IMR-90 (cell line): ENCODE results near the gene HOXD12. TPM values are rescaled to one million over a fixed set of nuclear protein-coding genes. Genes with fewer than 3 reads are reported as not detected.

Experiments used
- ATAC-seq: fragments of 200-7000 bp; cut with Tn5 transposase; 2 replicates; pipeline ENCODE4 v1.9.1; 2020; ENCODE audit warnings: low read depth, mild to moderate bottlenecking, moderate library complexity
- BruUV-seq: library from RNA; stranded (reverse); fragments of 400-500 nt; replicated peaks from 2 replicates; lab custom pipeline; 2021; lab: Mats Ljungman, UMichigan
- CTCF ChIA-PET: fragments of 300-600 bp; formaldehyde crosslinking; extraction: SDS; loops from one replicate; lab custom pipeline; 2021; ENCODE audit warnings: antibody characterized with exemption; lab: Yijun Ruan, JAX
- POLR2A ChIA-PET: fragments of 300-600 bp; sonication (Branson Sonifier 250); formaldehyde crosslinking; loops from one replicate; lab custom pipeline; 2022; ENCODE audit warnings: antibody characterized with exemption; ENCODE audit not compliant: unreplicated experiment; lab: Charles Lee
- DNase-seq: peaks from one replicate; pipeline ENCODE4 v3.0.0; 2013
- H2AFZ ChIP-seq: replicated peaks from 2 replicates; pipeline ENCODE3; 2013; ENCODE audit warnings: low read length, mild to moderate bottlenecking; ENCODE audit not compliant: poor library complexity
- H2AK5ac ChIP-seq: 2 replicates; pipeline ENCODE4 v1.6.1; 2013; ENCODE audit warnings: low read depth, low read length, inconsistent platforms
- H2AK9ac ChIP-seq: replicated peaks from 2 replicates; pipeline ENCODE3; 2013; ENCODE audit warnings: mild to moderate bottlenecking, low read depth, low read length, moderate library complexity; ENCODE audit not compliant: poor library complexity
- H2BK120ac ChIP-seq: 2 replicates; pipeline ENCODE4 v1.6.1; 2013; ENCODE audit warnings: low read depth, low read length, inconsistent platforms
- H2BK15ac ChIP-seq: 3 replicates; pipeline ENCODE4 v1.6.1; 2013; ENCODE audit warnings: low read depth, low read length, inconsistent platforms
- H2BK20ac ChIP-seq: 2 replicates; pipeline ENCODE4 v1.6.1; 2013; ENCODE audit warnings: low read depth, mild to moderate bottlenecking, inconsistent platforms, low read length, moderate library complexity
- H2BK5ac ChIP-seq: 2 replicates; pipeline ENCODE4 v1.6.1; 2013; ENCODE audit warnings: mild to moderate bottlenecking, low read depth, low read length, inconsistent platforms; ENCODE audit not compliant: poor library complexity, severe bottlenecking
- H3K14ac ChIP-seq: replicated peaks from 2 replicates; pipeline ENCODE4 v1.6.1; 2013; ENCODE audit warnings: low read depth, low read length, inconsistent platforms
- H3K18ac ChIP-seq: 2 replicates; pipeline ENCODE4 v1.6.1; 2013; ENCODE audit warnings: low read depth, low read length, control low read depth
- H3K23ac ChIP-seq: 2 replicates; pipeline ENCODE4 v1.6.1; 2013; ENCODE audit warnings: low read depth, low read length, inconsistent platforms
- H3K27ac ChIP-seq: 2 replicates; pipeline ENCODE4 v1.5.1; 2013; ENCODE audit warnings: mild to moderate bottlenecking, control low read depth, low read length; ENCODE audit not compliant: insufficient read depth
- H3K27me3 ChIP-seq: 2 replicates; pipeline ENCODE4 v1.6.1; 2013; ENCODE audit warnings: low read length; ENCODE audit not compliant: control insufficient read depth, insufficient read depth
- H3K36me3 ChIP-seq: 2 replicates; pipeline ENCODE4 v1.6.1; 2013; ENCODE audit warnings: low read length, mixed read lengths; ENCODE audit not compliant: control insufficient read depth, insufficient read depth
- H3K4ac ChIP-seq: 2 replicates; pipeline ENCODE4 v1.6.1; 2013; ENCODE audit warnings: low read depth, low read length, inconsistent platforms
- H3K4me1 ChIP-seq: 2 replicates; pipeline ENCODE4 v1.6.1; 2013; ENCODE audit warnings: low read length, mixed read lengths; ENCODE audit not compliant: control insufficient read depth, insufficient read depth
- H3K4me2 ChIP-seq: 2 replicates; pipeline ENCODE4 v1.6.1; 2013; ENCODE audit warnings: low read depth, mild to moderate bottlenecking, control low read depth, low read length, moderate library complexity
- H3K4me3 ChIP-seq: 2 replicates; pipeline ENCODE4 v1.5.1; 2013; ENCODE audit warnings: low read depth, mild to moderate bottlenecking, control low read depth, low read length, moderate library complexity; ENCODE audit not compliant: insufficient read depth
- H3K56ac ChIP-seq: 2 replicates; pipeline ENCODE4 v1.6.1; 2013; ENCODE audit warnings: low read length, inconsistent platforms; ENCODE audit not compliant: insufficient read depth; ENCODE audit errors: extremely low read depth
- H3K79me1 ChIP-seq, 2 experiments: 2 replicates each; pipeline ENCODE4 v1.6.1; 2013; ENCODE audit warnings: low read length in 2 of 2, inconsistent platforms in 1 of 2, low read depth in 1 of 2
- H3K9ac ChIP-seq: 2 replicates; pipeline ENCODE4 v1.6.1; 2013; ENCODE audit warnings: low read depth, low read length, control low read depth
- H3K9me1 ChIP-seq: 2 replicates; pipeline ENCODE4 v1.6.1; 2013; ENCODE audit warnings: low read length, inconsistent platforms; ENCODE audit not compliant: insufficient read depth
- H3K9me3 ChIP-seq: 2 replicates; pipeline ENCODE4 v1.6.1; 2013; ENCODE audit warnings: low read length; ENCODE audit not compliant: control insufficient read depth, insufficient read depth
- H4K20me1 ChIP-seq: 2 replicates; pipeline ENCODE4 v1.6.1; 2013; ENCODE audit warnings: low read length, inconsistent platforms; ENCODE audit not compliant: insufficient read depth
- H4K5ac ChIP-seq: 2 replicates; pipeline ENCODE4 v1.6.1; 2013; ENCODE audit warnings: mild to moderate bottlenecking, low read depth, low read length, control low read depth
- H4K8ac ChIP-seq, 2 experiments: 2 replicates each; pipeline ENCODE4 v1.6.1; 2013; ENCODE audit warnings: low read depth in 2 of 2, low read length in 2 of 2, control low read depth in 1 of 2, inconsistent platforms in 1 of 2
- H4K91ac ChIP-seq: 2 replicates; pipeline ENCODE4 v1.6.1; 2013; ENCODE audit warnings: low read depth, low read length, inconsistent platforms; ENCODE audit not compliant: insufficient read depth
- BHLHE40 ChIP-seq: fragments of 150-350 bp; IDR thresholded peaks from 2 replicates; pipeline ENCODE4 v1.6.1; 2016; ENCODE audit warnings: mild to moderate bottlenecking, low read depth, low read length
- CEBPB ChIP-seq: IDR thresholded peaks from 2 replicates; pipeline ENCODE4 v1.6.1; 2012; ENCODE audit warnings: low read depth, low read length, improper control_type of control experiment
- CHD1 ChIP-seq: IDR thresholded peaks from 2 replicates; pipeline ENCODE4 v1.6.1; 2012; ENCODE audit warnings: low read depth, low read length, improper control_type of control experiment
- FOS ChIP-seq: fragments of 150-350 bp; IDR thresholded peaks from 2 replicates; pipeline ENCODE4 v1.6.1; 2016; ENCODE audit warnings: low read depth, low read length
- MAFK ChIP-seq: IDR thresholded peaks from 2 replicates; pipeline ENCODE4 v1.6.1; 2012; ENCODE audit warnings: low read depth, low read length, improper control_type of control experiment
- MAZ ChIP-seq: IDR thresholded peaks from 2 replicates; pipeline ENCODE4 v1.6.1; 2012; ENCODE audit warnings: low read depth, mild to moderate bottlenecking, low read length, improper control_type of control experiment, moderate library complexity, borderline replicate concordance
- MXI1 ChIP-seq: IDR thresholded peaks from 2 replicates; pipeline ENCODE4 v1.6.1; 2012; ENCODE audit warnings: low read depth, mild to moderate bottlenecking, low read length, moderate library complexity, borderline replicate concordance
- NFE2L2 ChIP-seq: fragments of 150-350 bp; IDR thresholded peaks from 2 replicates; pipeline ENCODE4 v1.6.1; 2016; ENCODE audit warnings: low read depth, mild to moderate bottlenecking, low read length
- POLR2A ChIP-seq: IDR thresholded peaks from 2 replicates; pipeline ENCODE4 v1.6.1; 2012; ENCODE audit warnings: mild to moderate bottlenecking, low read depth, low read length
- RAD21 ChIP-seq: IDR thresholded peaks from 2 replicates; pipeline ENCODE4 v1.6.1; 2012; ENCODE audit warnings: low read length, improper control_type of control experiment
- RCOR1 ChIP-seq: IDR thresholded peaks from 2 replicates; pipeline ENCODE4 v1.6.1; 2012; ENCODE audit warnings: mild to moderate bottlenecking, low read length, improper control_type of control experiment; ENCODE audit not compliant: insufficient replicate concordance
- RFX5 ChIP-seq: IDR thresholded peaks from 2 replicates; pipeline ENCODE4 v1.8.0; 2012; ENCODE audit warnings: low read depth, mild to moderate bottlenecking, low read length, moderate library complexity
- SMC3 ChIP-seq: fragments of 150-350 bp; IDR thresholded peaks from 2 replicates; pipeline ENCODE4 v1.6.1; 2016; ENCODE audit warnings: low read depth, mild to moderate bottlenecking, antibody characterized with exemption, low read length, moderate library complexity
- WGBS, 2 experiments: methylation state at CpG; one replicate each; pipeline versions ENCODE4 v1.1.5 to v1.1.7; 2013; ENCODE audit warnings: missing lambda C conversion rate in 2 of 2; ENCODE audit not compliant: insufficient read length in 1 of 2; ENCODE audit errors: extremely low coverage in 2 of 2; 5-methylcytosine and 5-hydroxymethylcytosine counted together
- dilution Hi-C: fragments of 300-500 bp; cut with HindIII; formaldehyde crosslinking; loops from one replicate; pipeline ENCODE4 v1.14.3; 2018; ENCODE audit warnings: low sequenced_read_pairs; ENCODE audit not compliant: unreplicated experiment
- in situ Hi-C: fragments of 300-500 bp; cut with MboI; formaldehyde crosslinking; loops from 3 replicates; pipeline ENCODE4 v1.14.3; 2019; ENCODE audit warnings: low sequenced_read_pairs, inconsistent platforms, mixed read lengths
- intact Hi-C: fragments of 100-400 bp; cut with micrococcal nuclease; formaldehyde crosslinking; loops from 2 replicates; pipeline ENCODE4 v1.10.0; 2022
- polyA plus RNA-seq, 3 experiments: library from polyadenylated mRNA; depleted of rRNA; stranded (reverse); fragments of >200 nt; gene quantifications; 2 replicates each; pipeline ENCODE4 v1.2.3, GENCODE V29; 2012; ENCODE audit warnings: low replicate concordance in 1 of 3
- total RNA-seq: library from RNA; depleted of rRNA; stranded (reverse); fragments of >200 nt; gene quantifications from 2 replicates; pipeline ENCODE4 v1.2.3, GENCODE V29; 2012
- TF ChIP-seq, protein P1 (sequence below): conservative IDR thresholded peaks from 2 replicates; pipeline ENCODE4 v1.5.1; 2012; ENCODE audit warnings: mild to moderate bottlenecking, low read depth, low read length, improper control_type of control experiment
- TF ChIP-seq, protein P2 (sequence below): fragments of 150-350 bp; IDR thresholded peaks from 2 replicates; pipeline ENCODE4 v1.6.1; 2016; ENCODE audit warnings: low read depth, mild to moderate bottlenecking, low read length, moderate library complexity, borderline replicate concordance
- TF ChIP-seq, protein P3 (sequence below): fragments of 150-350 bp; IDR thresholded peaks from 2 replicates; pipeline ENCODE4 v1.6.1; 2017; ENCODE audit warnings: mild to moderate bottlenecking, antibody characterized with exemption, low read length, low read depth

The HOXD12 gene
- total and polyA plus RNA-seq, 2 of the 4 experiments (the other 2 are of a cell fraction) = not detected

DNA sequence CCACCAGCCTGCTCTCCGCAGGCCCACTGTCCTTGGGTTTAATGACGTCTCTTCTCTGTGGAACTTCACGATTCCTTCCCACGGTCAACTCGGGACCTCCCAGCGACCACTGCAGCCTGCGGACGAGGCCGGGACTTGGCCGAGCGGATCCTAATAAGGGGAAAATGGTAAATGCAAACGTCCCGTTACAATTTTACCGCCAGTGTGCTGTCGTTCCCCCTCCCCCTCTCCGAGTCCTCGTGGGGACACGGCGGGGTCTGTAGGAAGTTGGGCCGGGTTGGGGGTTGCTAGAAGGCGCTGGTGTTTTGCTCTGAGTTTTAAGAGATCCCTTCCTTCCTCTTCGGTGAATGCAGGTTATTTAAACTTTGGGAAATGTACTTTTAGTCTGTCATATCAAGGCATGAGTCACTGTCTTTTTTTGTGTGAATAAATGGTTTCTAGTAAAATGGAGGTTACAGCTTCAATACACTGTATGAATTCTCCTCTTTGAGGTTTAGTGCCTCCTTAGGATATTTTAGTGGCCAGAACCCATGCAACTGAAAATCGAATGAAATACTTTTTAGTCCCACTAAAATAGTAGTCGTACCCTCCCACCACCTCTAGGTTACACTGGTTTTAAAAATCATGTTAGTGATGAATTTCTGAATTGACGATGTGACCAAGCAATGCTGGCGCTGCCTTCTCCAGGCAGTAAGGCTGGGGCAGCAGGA is 9.8 kb downstream of the HOXD12 start:
- Histone ChIP-seq H3K4ac (no peak overlapping the region), H3K27ac (no peak overlapping the region)

More for the DNA sequence above, 9.8 kb downstream of the HOXD12 start:
- no peak overlapping the region for H3K14ac ChIP-seq
- no peak for TF ChIP-seq CEBPB
- no peak for TF ChIP-seq SMC3
- no peak for TF ChIP-seq BHLHE40
- TF ChIP-seq MAZ = no peak
- TF ChIP-seq, protein P1, sequence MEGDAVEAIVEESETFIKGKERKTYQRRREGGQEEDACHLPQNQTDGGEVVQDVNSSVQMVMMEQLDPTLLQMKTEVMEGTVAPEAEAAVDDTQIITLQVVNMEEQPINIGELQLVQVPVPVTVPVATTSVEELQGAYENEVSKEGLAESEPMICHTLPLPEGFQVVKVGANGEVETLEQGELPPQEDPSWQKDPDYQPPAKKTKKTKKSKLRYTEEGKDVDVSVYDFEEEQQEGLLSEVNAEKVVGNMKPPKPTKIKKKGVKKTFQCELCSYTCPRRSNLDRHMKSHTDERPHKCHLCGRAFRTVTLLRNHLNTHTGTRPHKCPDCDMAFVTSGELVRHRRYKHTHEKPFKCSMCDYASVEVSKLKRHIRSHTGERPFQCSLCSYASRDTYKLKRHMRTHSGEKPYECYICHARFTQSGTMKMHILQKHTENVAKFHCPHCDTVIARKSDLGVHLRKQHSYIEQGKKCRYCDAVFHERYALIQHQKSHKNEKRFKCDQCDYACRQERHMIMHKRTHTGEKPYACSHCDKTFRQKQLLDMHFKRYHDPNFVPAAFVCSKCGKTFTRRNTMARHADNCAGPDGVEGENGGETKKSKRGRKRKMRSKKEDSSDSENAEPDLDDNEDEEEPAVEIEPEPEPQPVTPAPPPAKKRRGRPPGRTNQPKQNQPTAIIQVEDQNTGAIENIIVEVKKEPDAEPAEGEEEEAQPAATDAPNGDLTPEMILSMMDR = no peak
- no peak for TF ChIP-seq MAFK
- no peak for TF ChIP-seq POLR2A
- no peak for TF ChIP-seq RFX5
- no peak for TF ChIP-seq NFE2L2
- TF ChIP-seq FOS = no peak
- TF ChIP-seq RAD21 = no peak
- no peak for TF ChIP-seq MXI1
- no peak for TF ChIP-seq RCOR1
- TF ChIP-seq, protein P2, sequence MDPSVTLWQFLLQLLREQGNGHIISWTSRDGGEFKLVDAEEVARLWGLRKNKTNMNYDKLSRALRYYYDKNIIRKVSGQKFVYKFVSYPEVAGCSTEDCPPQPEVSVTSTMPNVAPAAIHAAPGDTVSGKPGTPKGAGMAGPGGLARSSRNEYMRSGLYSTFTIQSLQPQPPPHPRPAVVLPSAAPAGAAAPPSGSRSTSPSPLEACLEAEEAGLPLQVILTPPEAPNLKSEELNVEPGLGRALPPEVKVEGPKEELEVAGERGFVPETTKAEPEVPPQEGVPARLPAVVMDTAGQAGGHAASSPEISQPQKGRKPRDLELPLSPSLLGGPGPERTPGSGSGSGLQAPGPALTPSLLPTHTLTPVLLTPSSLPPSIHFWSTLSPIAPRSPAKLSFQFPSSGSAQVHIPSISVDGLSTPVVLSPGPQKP = no peak
- TF ChIP-seq, protein P3, sequence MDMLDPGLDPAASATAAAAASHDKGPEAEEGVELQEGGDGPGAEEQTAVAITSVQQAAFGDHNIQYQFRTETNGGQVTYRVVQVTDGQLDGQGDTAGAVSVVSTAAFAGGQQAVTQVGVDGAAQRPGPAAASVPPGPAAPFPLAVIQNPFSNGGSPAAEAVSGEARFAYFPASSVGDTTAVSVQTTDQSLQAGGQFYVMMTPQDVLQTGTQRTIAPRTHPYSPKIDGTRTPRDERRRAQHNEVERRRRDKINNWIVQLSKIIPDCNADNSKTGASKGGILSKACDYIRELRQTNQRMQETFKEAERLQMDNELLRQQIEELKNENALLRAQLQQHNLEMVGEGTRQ = no peak
- TF ChIP-seq CHD1 = no peak
- POLR2A ChIA-PET = no interaction called here
- CTCF ChIA-PET = interaction anchor here (0.9 kb wide), 1 partner anchor 18 kb away, joined by 4 read pairs; no protein-coding TSS in a partner anchor
- H3K27me3 ChIP-seq = peaks cover 92% of the 10 kb centered on the region
- no peaks in the 10 kb centered on the region for H3K9me1 ChIP-seq
- H2AK5ac ChIP-seq = no peak overlapping the region
- DNase-seq (no peak), ATAC-seq (no peak)
- no peak overlapping the region for H4K91ac ChIP-seq
- H3K23ac ChIP-seq = no peak overlapping the region
- BruUV-seq = no TSS peak
- in situ Hi-C loops = no loop called here
- H3K36me3 ChIP-seq = no peaks in the 10 kb centered on the region
- H3K4me2 ChIP-seq = no peak overlapping the region; the same call in 1 of the 2 replicates
- WGBS, 2 experiments = no CpG with 5 or more reads among the region's 26 CpGs
- no peaks in the 10 kb centered on the region for H4K20me1 ChIP-seq
- H3K4me1 ChIP-seq = no peaks in the 10 kb centered on the region
- dilution Hi-C loops = no loop called here
- H3K56ac ChIP-seq = no peak overlapping the region
- intact Hi-C loops = no loop called here
- no peak overlapping the region for H3K18ac ChIP-seq
- H2BK15ac ChIP-seq = no peak overlapping the region
- peaks cover 5% of the 10 kb centered on the region for H3K9me3 ChIP-seq
- no peaks in the 10 kb centered on the region for H3K79me1 ChIP-seq
- no peak overlapping the region for H2BK20ac ChIP-seq
- no peak overlapping the region for H2AK9ac ChIP-seq
- H2BK120ac ChIP-seq = no peak overlapping the region
- H2AFZ ChIP-seq = no peak overlapping the region
- H4K5ac ChIP-seq = no peak overlapping the region
- no peak overlapping the region for H3K4me3 ChIP-seq
- H4K8ac ChIP-seq = no peak overlapping the region
- H3K9ac ChIP-seq = no peak overlapping the region
- no peak overlapping the region for H2BK5ac ChIP-seq
